WERI-Rb-1 (cell line): ENCODE results near the gene TOP1.

ENCODE experiments used
- DNase-seq: peaks from one replicate; pipeline ENCODE4 v3.0.0-alpha.2; 2020
- H3K27ac ChIP-seq: fragments of 250-450 bp; sonication (Bioruptor Pico); 2 replicates; pipeline ENCODE4 v1.5.1; 2020; ENCODE audit warnings: mild to moderate bottlenecking, moderate library complexity
- H3K27me3 ChIP-seq: fragments of 250-450 bp; sonication (Bioruptor Pico); 2 replicates; pipeline ENCODE4 v1.5.1; 2021; ENCODE audit warnings: mild to moderate bottlenecking, low read depth, moderate library complexity; ENCODE audit not compliant: insufficient read depth, severe bottlenecking
- H3K36me3 ChIP-seq: fragments of 250-450 bp; sonication (Bioruptor Pico); 2 replicates; pipeline ENCODE4 v1.5.1; 2020; ENCODE audit warnings: mild to moderate bottlenecking, moderate library complexity
- H3K4me3 ChIP-seq: 2 replicates; pipeline ENCODE4 v1.5.1; 2011; ENCODE audit warnings: low read depth, mild to moderate bottlenecking, control low read depth, low read length
- H3K9me3 ChIP-seq: fragments of 250-450 bp; sonication (Bioruptor Pico); 2 replicates; pipeline ENCODE4 v1.5.1; 2021; ENCODE audit warnings: mild to moderate bottlenecking, moderate library complexity; ENCODE audit not compliant: severe bottlenecking
- CTCF ChIP-seq: IDR thresholded peaks from 2 replicates; pipeline ENCODE4 v1.5.1; 2011; ENCODE audit warnings: low read depth, mild to moderate bottlenecking, control low read depth, inconsistent platforms, low read length

The TOP1 gene

GRCh38 chr20:41160686-41161085 is 132.1 kb downstream of the TOP1 start:
- no peak for TF ChIP-seq CTCF
- DNase-seq: no peak
- Histone ChIP-seq H3K36me3 (peaks cover 65% of the 10 kb centered on the region), H3K27ac (no peak overlapping the region), H3K9me3 (no peaks in the 10 kb centered on the region), H3K27me3 (no peaks in the 10 kb centered on the region), H3K4me3 (no peak overlapping the region)

- no peak overlapping the region for H3K27ac ChIP-seq
- no peak for TF ChIP-seq CTCF
- H3K4me3 ChIP-seq: no peak overlapping the region
- DNase-seq: no peak
- H3K9me3 ChIP-seq: no peaks in the 10 kb centered on the region
- no peaks in the 10 kb centered on the region for H3K27me3 ChIP-seq
- peaks cover 77% of the 10 kb centered on the region for H3K36me3 ChIP-seq
These were observed 133.3 kb downstream of the TOP1 start for GRCh38 chr20:41161886-41162285.

- H3K36me3 ChIP-seq: peaks cover 81% of the 10 kb centered on the region
- no peaks in the 10 kb centered on the region for H3K27me3 ChIP-seq
- H3K27ac ChIP-seq: no peak overlapping the region
- DNase-seq: no peak
- TF ChIP-seq CTCF: no peak
- no peak overlapping the region for H3K4me3 ChIP-seq
- H3K9me3 ChIP-seq: no peaks in the 10 kb centered on the region
These were observed 133.8 kb downstream of the TOP1 start for GRCh38 chr20:41162396-41162795.

GRCh38 chr20:41163821-41164220 is 135.2 kb downstream of the TOP1 start:
- Histone ChIP-seq H3K4me3 (no peak overlapping the region), H3K9me3 (no peaks in the 10 kb centered on the region), H3K27me3 (no peaks in the 10 kb centered on the region), H3K27ac (no peak overlapping the region), H3K36me3 (peaks cover 89% of the 10 kb centered on the region)
- TF ChIP-seq CTCF: no peak
- DNase-seq: no peak

GRCh38 chr20:41165001-41165882 is 136.6 kb downstream of the TOP1 start:
- DNase-seq: no peak
- TF ChIP-seq CTCF: no peak
- Histone ChIP-seq H3K9me3 (no peaks in the 10 kb centered on the region), H3K27ac (no peak overlapping the region), H3K36me3 (peaks cover 92% of the 10 kb centered on the region), H3K27me3 (no peaks in the 10 kb centered on the region), H3K4me3 (no peak overlapping the region)
